GM21528 (cell line): ENCODE data around the gene MRPL36.
A peak's percentile ranks its signal among the peaks of the same experiment; 100 is the strongest.
"Not testable (repeated sequence)": the region's sequence is repeated elsewhere in the genome, so short reads cannot be mapped to it uniquely, and the experiment has no call there.

Experiments
- ATAC-seq: cut with Tn5 transposase; IDR thresholded peaks from one replicate; pipeline ENCODE4 v1.9.1; 2021; ENCODE audit warnings: mild to moderate bottlenecking, moderate library complexity; ENCODE audit not compliant: unreplicated experiment, low FRiP score

MRPL36 gene

GRCh38 chr5:1816495-1817089 lies 17.0 kb upstream of the MRPL36 start:
- ATAC-seq = not testable (repeated sequence)

- ATAC-seq = no peak
Measured at GRCh38 chr5:1815881-1816292, 16.2 kb upstream of the MRPL36 start.

DNA sequence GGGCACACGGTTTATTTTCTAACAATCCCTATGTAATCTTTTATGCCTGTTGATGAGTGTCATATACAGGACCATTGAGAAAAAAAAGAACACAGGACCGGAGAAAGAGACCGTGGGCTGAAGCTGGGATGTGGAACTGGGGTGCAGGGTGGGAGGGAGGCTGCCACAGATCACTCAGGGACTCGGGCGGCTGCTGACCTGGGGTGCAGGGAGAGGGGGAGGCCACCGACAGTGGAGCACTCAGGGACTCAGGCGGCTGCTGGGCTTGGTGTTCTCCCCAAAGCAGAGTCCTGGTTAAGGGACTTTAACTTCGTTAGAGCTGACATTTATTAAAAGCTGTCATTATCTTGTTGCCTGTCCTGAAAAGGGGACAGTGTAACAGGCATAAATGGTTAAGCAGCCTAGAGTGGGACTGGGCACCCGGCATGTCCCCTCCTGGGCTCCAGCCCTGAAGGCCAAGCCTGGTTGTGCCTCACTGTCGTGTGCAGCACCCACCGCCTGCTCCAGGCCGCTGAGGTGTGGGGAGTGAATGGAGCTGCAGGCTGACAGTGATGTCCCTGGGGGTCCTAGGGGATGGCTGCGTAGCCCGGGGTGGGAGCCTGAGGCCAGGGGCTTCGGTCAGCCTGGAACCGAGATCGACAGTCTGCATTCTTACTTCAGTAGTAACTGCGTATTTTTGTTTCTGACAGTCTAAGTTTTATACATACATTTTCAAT lies 15.6 kb upstream of the MRPL36 start:
- no peak for ATAC-seq

GRCh38 chr5:1814183-1815020 lies 14.8 kb upstream of the MRPL36 start:
- ATAC-seq = no peak

- no peak for ATAC-seq
Measured at GRCh38 chr5:1810581-1811101, 11.0 kb upstream of the MRPL36 start.

DNA sequence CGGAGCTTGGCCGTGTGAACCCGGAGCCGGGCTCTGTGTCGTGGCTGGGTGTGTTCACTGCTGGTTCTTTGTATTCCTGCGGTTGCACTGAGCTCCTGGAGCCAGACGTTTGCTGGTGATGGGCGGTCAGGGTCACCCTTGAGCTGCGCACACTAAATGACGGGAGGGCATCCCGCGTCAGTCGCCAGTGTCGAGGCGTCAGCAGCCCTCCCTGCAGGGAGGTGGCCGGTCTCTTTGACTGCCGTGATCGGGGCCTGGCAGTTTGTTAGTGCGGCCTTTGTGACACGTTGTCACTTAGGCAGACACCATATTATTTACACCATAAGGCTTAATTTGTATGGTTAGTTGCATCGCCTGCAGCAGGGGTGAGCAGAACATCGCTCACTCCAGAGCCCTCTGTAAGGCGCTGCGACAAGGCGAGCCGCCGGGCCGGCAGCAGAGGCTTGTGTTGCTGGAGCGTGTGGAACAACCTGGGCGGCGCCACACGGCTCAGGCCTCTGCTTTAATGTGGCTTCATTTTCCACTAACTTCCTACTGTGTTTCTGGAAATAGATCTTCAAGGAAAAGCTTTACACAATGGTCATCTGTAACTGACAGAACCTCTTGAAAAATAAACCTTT lies 9.9 kb upstream of the MRPL36 start:
- no peak for ATAC-seq

GRCh38 chr5:1808439-1808838 lies 8.8 kb upstream of the MRPL36 start:
- no peak for ATAC-seq

- no peak for ATAC-seq
Measured at GRCh38 chr5:1807451-1808185, 8.0 kb upstream of the MRPL36 start.

DNA sequence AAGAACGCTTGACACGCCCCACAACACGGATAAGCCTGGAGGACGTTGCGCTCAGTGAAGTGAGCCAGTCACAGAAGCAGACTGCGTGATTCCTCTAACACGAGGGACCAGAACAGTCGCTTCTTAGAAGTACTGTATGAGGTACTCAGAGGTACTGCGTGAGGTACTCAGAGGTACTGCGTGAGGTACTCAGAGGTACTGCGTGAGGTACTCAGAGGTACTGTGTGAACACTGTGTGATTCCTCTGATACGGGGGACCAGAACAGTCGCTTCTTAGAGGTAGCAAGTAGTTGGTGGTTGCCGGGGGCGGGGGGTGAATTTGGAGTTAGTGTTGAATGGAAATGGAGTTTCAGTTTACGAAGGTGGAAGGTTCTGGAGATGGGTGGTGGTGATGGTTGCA lies 7.3 kb upstream of the MRPL36 start:
- ATAC-seq = no peak

GRCh38 chr5:1806199-1806598 lies 6.6 kb upstream of the MRPL36 start:
- ATAC-seq = no peak

- ATAC-seq = no peak
Measured at GRCh38 chr5:1805736-1806135, 6.1 kb upstream of the MRPL36 start.

DNA sequence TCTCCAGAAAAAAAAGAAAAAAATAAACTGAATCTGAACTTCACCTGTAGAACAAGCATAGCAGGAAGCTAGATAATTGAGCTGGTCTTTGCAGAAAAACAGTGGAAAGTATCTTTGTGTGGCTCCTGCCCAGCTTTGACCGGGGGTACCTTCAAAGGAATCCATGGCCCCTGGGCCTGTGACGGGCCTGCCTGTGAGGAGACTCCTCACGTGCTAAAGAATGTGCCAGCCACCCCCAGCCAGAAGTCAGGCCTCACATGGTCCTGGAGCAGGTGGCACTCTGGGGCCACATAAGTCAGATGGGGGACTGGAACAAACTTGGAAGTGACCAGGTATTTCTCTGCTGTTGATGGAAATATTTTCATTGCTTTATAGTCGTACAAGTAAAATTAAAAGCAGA lies 5.7 kb upstream of the MRPL36 start:
- no peak for ATAC-seq

- ATAC-seq = no peak
Measured at GRCh38 chr5:1804001-1804690, 4.5 kb upstream of the MRPL36 start.

DNA sequence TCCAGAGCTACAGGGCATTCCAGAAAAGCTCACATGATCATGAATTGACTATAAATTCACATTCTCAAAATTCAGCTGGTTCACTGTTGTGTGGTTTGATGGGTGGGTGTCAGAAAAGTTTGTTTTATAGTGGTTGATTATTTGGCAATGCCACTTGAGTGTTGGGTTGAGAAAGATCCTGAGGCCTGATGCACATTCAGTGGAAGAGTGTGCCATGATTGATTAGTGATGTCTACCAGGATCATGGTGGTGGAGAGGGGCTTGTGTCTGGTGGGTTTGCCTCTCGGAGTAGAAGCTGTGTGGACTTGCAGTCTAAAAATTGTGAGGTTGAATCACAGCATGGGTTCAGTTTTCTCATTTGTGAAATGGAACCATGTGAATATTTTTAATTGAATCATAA lies 3.6 kb upstream of the MRPL36 start:
- no peak for ATAC-seq

DNA sequence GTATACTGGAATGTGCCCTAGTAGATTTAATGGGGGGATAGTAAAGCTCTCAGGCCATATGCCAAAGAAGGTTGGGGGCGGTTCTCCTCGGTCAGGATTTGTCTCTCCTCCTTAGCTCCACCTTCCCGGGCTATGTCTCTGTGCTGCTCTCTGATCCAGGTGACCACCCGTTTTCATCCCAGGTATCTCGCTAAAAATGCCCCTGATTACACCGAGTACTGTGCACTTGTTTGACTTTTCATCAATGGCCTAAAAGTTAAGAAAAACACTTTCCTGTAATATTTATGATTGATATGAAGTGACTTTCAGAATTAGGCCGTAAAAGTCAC lies 2.3 kb upstream of the MRPL36 start:
- ATAC-seq = no peak

DNA sequence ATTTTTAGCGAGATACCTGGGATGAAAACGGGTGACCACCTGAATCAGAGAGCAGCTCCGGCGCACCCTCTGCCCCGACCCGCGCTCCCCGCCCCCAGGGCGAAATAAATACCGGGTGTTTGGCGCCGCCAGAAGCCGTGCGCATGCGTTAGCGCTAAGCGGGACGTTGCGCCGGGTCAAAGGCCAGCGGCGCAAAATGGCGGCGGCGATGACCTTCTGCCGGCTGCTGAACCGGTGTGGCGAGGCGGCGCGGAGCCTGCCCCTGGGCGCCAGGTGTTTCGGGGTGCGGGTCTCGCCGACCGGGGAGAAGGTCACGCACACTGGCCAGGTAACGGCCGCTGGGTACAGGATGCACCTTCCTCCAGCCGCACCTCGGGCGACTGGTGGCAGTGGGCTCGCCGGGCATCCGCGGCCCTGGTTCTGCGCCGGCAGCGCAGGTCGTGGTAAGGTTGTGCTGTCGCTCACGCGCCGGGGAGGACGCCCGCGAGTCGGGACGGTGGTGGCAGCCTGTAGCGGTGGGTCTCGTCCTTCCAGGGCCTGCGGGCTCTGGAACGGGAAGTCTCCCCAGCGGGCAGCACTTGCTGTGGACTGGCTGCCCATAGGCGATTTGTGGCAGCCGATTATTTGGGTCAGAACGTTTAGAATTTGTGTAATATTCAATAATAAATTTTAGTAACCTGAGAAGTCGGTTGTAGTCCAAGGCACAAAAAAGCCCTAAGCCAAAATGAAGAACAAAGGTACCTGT lies 1.8 kb upstream of the MRPL36 start, which contains the start of gene NDUFS6:
Gene NDUFS6 (plus strand): TSS at position 186 of the 745 bp plus-strand sequence. CDS start 11 bp downstream, at position 197.
- ATAC-seq = peak; percentile 51

GRCh38 chr5:1800472-1801221 lies 1.0 kb upstream of the MRPL36 start:
- ATAC-seq = peak; percentile 42

GRCh38 chr5:1799110-1799601 lies 481 bp downstream of the MRPL36 start:
- peak; percentile 24 for ATAC-seq
